GM12801 (cell line): ENCODE data around the gene TTC33.

Experiments used
- CTCF ChIP-seq: IDR thresholded peaks from one replicate; pipeline ENCODE4 v1.5.1; 2011; ENCODE audit warnings: control low read depth; ENCODE audit not compliant: insufficient read length; ENCODE audit errors: extremely low read depth

Gene TTC33

GRCh38 chr5:40547557-40547956, 208.2 kb downstream of the TTC33 start:
- no peak for TF ChIP-seq CTCF

- TF ChIP-seq CTCF: no peak
These were observed 215.5 kb downstream of the TTC33 start for GRCh38 chr5:40540301-40540700.

GRCh38 chr5:40524677-40525076, 231.1 kb downstream of the TTC33 start:
- TF ChIP-seq CTCF: no peak

- no peak for TF ChIP-seq CTCF
These were observed 233.8 kb downstream of the TTC33 start for GRCh38 chr5:40521925-40522324.

- TF ChIP-seq CTCF: no peak
These were observed 234.5 kb downstream of the TTC33 start for GRCh38 chr5:40521108-40521785.

- no peak for TF ChIP-seq CTCF
These were observed 237.3 kb downstream of the TTC33 start for GRCh38 chr5:40518485-40518917.

- no peak for TF ChIP-seq CTCF
These were observed 240.3 kb downstream of the TTC33 start for GRCh38 chr5:40515476-40515875.
